Measurements from ENCODE around the gene DCUN1D1.

DCUN1D1 gene

DNA sequence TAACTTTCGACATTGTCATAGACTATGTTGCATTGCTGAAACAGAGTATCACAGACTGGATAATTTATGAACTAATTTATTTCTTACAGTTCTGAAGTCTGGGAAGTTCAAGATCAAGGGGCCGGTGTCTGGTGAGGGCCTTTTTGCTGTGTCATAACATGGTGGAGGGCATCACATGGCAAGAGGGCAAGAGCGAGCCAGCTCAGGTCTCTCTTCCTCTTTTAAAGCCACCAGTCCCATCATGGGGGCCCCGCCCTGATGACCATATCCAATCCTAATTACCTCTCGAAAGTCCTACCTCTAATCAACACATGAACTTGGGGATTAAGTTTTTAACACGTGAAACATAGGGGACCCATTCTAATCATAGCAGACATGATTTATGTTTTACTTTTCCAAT, 33.5 kb upstream of the DCUN1D1 start (continued):
- TF ChIP-seq PATZ1 (CRISPR knock-in tag; IDR thresholded peaks at IDR 0.05; ENCODE audit: borderline replicate concordance) = no peak
- no peak for TF ChIP-seq TOX (CRISPR knock-in tag; IDR thresholded peaks at IDR 0.05; ENCODE audit: borderline replicate concordance)
- no peak for TF ChIP-seq ZC3H10 (CRISPR knock-in tag; IDR thresholded peaks at IDR 0.05)
- no peak for TF ChIP-seq BACH2 (CRISPR knock-in tag; IDR thresholded peaks at IDR 0.05; ENCODE audit: borderline replicate concordance)

GRCh38 chr3:183013074-183013473, 32.7 kb upstream of the DCUN1D1 start:
- TF ChIP-seq RARB (CRISPR knock-in tag; IDR thresholded peaks at IDR 0.05) (no peak), ESRRG (CRISPR knock-in tag; IDR thresholded peaks at IDR 0.05) (no peak), OSR1 (CRISPR knock-in tag; IDR thresholded peaks at IDR 0.05) (no peak)
- ATAC-seq = no peak

DNA sequence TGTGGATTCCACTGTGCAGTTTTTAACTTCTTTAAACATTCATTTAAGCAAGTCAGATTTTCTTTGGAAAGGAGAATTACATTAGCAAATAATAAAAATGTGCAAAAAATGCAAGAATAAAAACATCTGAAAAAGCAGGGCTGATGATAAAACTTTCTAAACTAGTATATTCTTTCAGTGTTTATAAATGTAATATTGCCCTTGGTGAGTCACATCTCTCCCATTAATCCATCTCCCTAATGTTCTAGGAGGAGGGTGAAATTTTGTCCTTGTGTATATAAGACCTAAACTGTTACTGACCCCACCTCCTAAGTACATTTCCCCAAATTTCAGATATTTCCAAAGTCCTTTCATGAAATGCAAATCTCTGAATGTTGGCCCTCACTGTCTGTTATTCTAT, 28.5 kb upstream of the DCUN1D1 start:
- no peak for ATAC-seq
- TF ChIP-seq ZC3H10 (CRISPR knock-in tag; IDR thresholded peaks at IDR 0.05) (no peak), ZFP3 (CRISPR knock-in tag; IDR thresholded peaks at IDR 0.05) (no peak), ARNTL (CRISPR knock-in tag; IDR thresholded peaks at IDR 0.05; ENCODE audit: borderline replicate concordance, low read depth) (no peak), POU6F1 (CRISPR knock-in tag; IDR thresholded peaks at IDR 0.05; ENCODE audit: borderline replicate concordance, low read depth) (no peak), ISL1 (CRISPR knock-in tag; IDR thresholded peaks at IDR 0.05) (no peak)
- TF ChIP-seq, protein P1, sequence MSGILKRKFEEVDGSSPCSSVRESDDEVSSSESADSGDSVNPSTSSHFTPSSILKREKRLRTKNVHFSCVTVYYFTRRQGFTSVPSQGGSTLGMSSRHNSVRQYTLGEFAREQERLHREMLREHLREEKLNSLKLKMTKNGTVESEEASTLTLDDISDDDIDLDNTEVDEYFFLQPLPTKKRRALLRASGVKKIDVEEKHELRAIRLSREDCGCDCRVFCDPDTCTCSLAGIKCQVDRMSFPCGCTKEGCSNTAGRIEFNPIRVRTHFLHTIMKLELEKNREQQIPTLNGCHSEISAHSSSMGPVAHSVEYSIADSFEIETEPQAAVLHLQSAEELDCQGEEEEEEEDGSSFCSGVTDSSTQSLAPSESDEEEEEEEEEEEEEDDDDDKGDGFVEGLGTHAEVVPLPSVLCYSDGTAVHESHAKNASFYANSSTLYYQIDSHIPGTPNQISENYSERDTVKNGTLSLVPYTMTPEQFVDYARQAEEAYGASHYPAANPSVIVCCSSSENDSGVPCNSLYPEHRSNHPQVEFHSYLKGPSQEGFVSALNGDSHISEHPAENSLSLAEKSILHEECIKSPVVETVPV (CRISPR knock-in tag; IDR thresholded peaks at IDR 0.05) = no peak

GRCh38 chr3:183008303-183008702, 28.0 kb upstream of the DCUN1D1 start:
- TF ChIP-seq ZNF70 (CRISPR knock-in tag; IDR thresholded peaks at IDR 0.05) = no peak
- no peak for TF ChIP-seq CSDC2 (CRISPR knock-in tag; IDR thresholded peaks at IDR 0.05)
- TF ChIP-seq, protein P2, sequence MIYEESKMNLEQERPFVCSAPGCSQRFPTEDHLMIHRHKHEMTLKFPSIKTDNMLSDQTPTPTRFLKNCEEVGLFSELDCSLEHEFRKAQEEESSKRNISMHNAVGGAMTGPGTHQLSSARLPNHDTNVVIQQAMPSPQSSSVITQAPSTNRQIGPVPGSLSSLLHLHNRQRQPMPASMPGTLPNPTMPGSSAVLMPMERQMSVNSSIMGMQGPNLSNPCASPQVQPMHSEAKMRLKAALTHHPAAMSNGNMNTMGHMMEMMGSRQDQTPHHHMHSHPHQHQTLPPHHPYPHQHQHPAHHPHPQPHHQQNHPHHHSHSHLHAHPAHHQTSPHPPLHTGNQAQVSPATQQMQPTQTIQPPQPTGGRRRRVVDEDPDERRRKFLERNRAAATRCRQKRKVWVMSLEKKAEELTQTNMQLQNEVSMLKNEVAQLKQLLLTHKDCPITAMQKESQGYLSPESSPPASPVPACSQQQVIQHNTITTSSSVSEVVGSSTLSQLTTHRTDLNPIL (CRISPR knock-in tag; IDR thresholded peaks at IDR 0.05; ENCODE audit: low read depth) = no peak
- TF ChIP-seq PPARA (CRISPR knock-in tag; IDR thresholded peaks at IDR 0.05; ENCODE audit: borderline replicate concordance) = no peak
- no peak for TF ChIP-seq OSR1 (CRISPR knock-in tag; IDR thresholded peaks at IDR 0.05)
- TF ChIP-seq ARNTL (CRISPR knock-in tag; IDR thresholded peaks at IDR 0.05; ENCODE audit: borderline replicate concordance, low read depth) = no peak
- TF ChIP-seq, protein P1 (CRISPR knock-in tag; IDR thresholded peaks at IDR 0.05) = no peak
- TF ChIP-seq TCF4 (CRISPR knock-in tag; IDR thresholded peaks at IDR 0.05; ENCODE audit: borderline replicate concordance) = no peak
- TF ChIP-seq ZNF565 (CRISPR knock-in tag; conservative IDR thresholded peaks at IDR 0.05; ENCODE audit: low read depth) = no peak
- TF ChIP-seq SNAI2 (CRISPR knock-in tag; IDR thresholded peaks at IDR 0.05) = no peak
- ATAC-seq = no peak

- no peak for ATAC-seq
Measured at GRCh38 chr3:183006396-183007002, 26.2 kb upstream of the DCUN1D1 start.

More at GRCh38 chr3:183006396-183007002, 26.2 kb upstream of the DCUN1D1 start:
- TF ChIP-seq OSR1 (CRISPR knock-in tag; IDR thresholded peaks at IDR 0.05) (no peak), ESRRG (CRISPR knock-in tag; IDR thresholded peaks at IDR 0.05) (no peak)

Data from SK-N-SH treated with all-trans-retinoic acid at 6 μM for 48 hours (cell line).